Osteoblast (primary cell): Measurements from ENCODE around the gene ZNF622. TPM values are rescaled to one million over a fixed set of nuclear protein-coding genes. Genes with fewer than 3 reads are reported as not detected.
A peak's percentile ranks its signal among the peaks of the same experiment; 100 is the strongest.

ENCODE experiments used
- DNase-seq: peaks from one replicate; pipeline ENCODE4 v3.0.0; 2011; ENCODE audit warnings: low spot score, mixed read lengths; ENCODE audit not compliant: insufficient read length; ENCODE audit errors: missing footprints
- H2AFZ ChIP-seq: 2 replicates; pipeline ENCODE4 v1.6.0; 2011; ENCODE audit warnings: mild to moderate bottlenecking, low read length
- H3K27ac ChIP-seq: 2 replicates; pipeline ENCODE4 v1.5.1; 2011; ENCODE audit warnings: mild to moderate bottlenecking, low read depth, low read length, moderate library complexity
- H3K27me3 ChIP-seq: 2 replicates; pipeline ENCODE4 v1.6.0; 2012; ENCODE audit warnings: mild to moderate bottlenecking, control low read depth, inconsistent platforms, low read length, moderate library complexity; ENCODE audit not compliant: insufficient read depth
- H3K36me3 ChIP-seq: 2 replicates; pipeline ENCODE4 v1.5.1; 2011; ENCODE audit warnings: mild to moderate bottlenecking, low read length, control low read depth, moderate library complexity; ENCODE audit not compliant: insufficient read depth
- H3K4me1 ChIP-seq: 2 replicates; pipeline ENCODE4 v1.5.1; 2011; ENCODE audit warnings: mild to moderate bottlenecking, low read length, control low read depth, moderate library complexity; ENCODE audit not compliant: insufficient read depth
- H3K4me2 ChIP-seq: 2 replicates; pipeline ENCODE4 v1.6.0; 2011; ENCODE audit warnings: mild to moderate bottlenecking, low read length; ENCODE audit not compliant: insufficient read depth
- H3K4me3 ChIP-seq: fragments of 200-600 bp; sonication (generic); 3 replicates; pipeline ENCODE4 v1.5.1; 2012; ENCODE audit warnings: mild to moderate bottlenecking, low read length, inconsistent platforms; ENCODE audit not compliant: insufficient read depth
- H3K79me2 ChIP-seq: 2 replicates; pipeline ENCODE4 v1.6.0; 2012; ENCODE audit warnings: mild to moderate bottlenecking, low read length, control low read depth, inconsistent platforms; ENCODE audit not compliant: insufficient read depth
- H3K9me3 ChIP-seq: 2 replicates; pipeline ENCODE4 v1.5.1; 2011; ENCODE audit warnings: low read depth, low read length, control low read depth
- H4K20me1 ChIP-seq: 2 replicates; pipeline ENCODE4 v1.6.0; 2012; ENCODE audit warnings: mild to moderate bottlenecking, low read length, control low read depth; ENCODE audit not compliant: insufficient read depth
- total RNA-seq: library from RNA; depleted of rRNA; stranded (reverse); fragments of >200 nt; gene quantifications from 2 replicates; pipeline ENCODE4 v1.2.3, GENCODE V29; 2012
- TF ChIP-seq, protein P1 (sequence below): IDR thresholded peaks from 2 replicates; pipeline ENCODE4 v1.5.1; 2011; ENCODE audit warnings: mild to moderate bottlenecking, low read depth, low read length, moderate library complexity; ENCODE audit errors: extremely low read depth

Gene ZNF622
- total RNA-seq, 1 donor: 69.8 TPM

DNA sequence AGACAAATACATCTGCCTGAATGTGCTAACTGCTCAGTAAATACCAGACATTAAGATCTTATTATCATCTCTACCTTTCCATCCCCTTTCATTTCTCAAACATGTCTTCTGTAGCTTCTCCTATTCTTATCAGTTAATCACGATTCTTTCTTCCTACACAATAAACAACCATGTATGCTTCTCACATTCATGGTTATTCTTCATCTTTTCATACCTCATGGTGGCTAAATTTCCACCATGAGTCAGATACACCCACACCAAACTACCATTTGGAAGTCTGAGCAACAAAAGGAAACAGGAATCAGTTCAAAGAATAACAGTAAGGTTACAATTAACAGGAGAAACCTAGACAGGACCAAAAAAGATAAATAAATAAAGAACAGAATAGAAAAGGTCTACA, 7.7 kb downstream of the ZNF622 start:
- peak overlapping the region; percentile 1 for H3K4me2 ChIP-seq
- H2AFZ ChIP-seq: no peak overlapping the region
- DNase-seq: no peak
- H3K4me1 ChIP-seq: peaks cover 53% of the 10 kb centered on the region
- no peaks in the 10 kb centered on the region for H3K27me3 ChIP-seq
- no peak overlapping the region for H3K4me3 ChIP-seq
- no peaks in the 10 kb centered on the region for H3K9me3 ChIP-seq
- peaks cover 65% of the 10 kb centered on the region for H3K36me3 ChIP-seq
- peak overlapping the region; percentile 58 for H3K27ac ChIP-seq
- H3K79me2 ChIP-seq: peaks cover 81% of the 10 kb centered on the region
- H4K20me1 ChIP-seq: peaks cover 10% of the 10 kb centered on the region
- TF ChIP-seq, protein P1, sequence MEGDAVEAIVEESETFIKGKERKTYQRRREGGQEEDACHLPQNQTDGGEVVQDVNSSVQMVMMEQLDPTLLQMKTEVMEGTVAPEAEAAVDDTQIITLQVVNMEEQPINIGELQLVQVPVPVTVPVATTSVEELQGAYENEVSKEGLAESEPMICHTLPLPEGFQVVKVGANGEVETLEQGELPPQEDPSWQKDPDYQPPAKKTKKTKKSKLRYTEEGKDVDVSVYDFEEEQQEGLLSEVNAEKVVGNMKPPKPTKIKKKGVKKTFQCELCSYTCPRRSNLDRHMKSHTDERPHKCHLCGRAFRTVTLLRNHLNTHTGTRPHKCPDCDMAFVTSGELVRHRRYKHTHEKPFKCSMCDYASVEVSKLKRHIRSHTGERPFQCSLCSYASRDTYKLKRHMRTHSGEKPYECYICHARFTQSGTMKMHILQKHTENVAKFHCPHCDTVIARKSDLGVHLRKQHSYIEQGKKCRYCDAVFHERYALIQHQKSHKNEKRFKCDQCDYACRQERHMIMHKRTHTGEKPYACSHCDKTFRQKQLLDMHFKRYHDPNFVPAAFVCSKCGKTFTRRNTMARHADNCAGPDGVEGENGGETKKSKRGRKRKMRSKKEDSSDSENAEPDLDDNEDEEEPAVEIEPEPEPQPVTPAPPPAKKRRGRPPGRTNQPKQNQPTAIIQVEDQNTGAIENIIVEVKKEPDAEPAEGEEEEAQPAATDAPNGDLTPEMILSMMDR: no peak

DNA sequence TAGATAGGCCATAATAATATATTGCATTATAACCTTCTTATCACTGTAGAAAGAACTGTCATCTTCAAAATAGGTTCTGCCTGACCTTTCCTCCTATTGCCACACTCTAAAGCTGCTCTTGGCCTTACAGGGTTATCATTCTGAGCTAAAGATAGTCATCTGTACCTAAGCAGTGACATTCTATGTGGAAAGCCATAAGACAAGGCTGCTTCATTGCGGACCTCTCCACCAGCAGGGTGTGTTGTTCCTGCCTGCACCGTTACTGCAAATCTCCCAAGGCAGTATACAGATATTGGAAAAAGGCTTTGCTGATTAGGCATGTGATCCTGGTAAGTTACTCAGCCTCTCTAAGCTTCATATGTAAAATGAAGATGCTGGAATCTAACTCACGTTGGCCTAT, 8.1 kb downstream of the ZNF622 start:
- Histone ChIP-seq H3K27ac (peak overlapping the region; percentile 58), H3K79me2 (peaks cover 78% of the 10 kb centered on the region), H2AFZ (no peak overlapping the region), H3K27me3 (no peaks in the 10 kb centered on the region), H3K9me3 (no peaks in the 10 kb centered on the region), H3K4me1 (peaks cover 49% of the 10 kb centered on the region), H3K4me2 (peak overlapping the region; percentile 1), H4K20me1 (peaks cover 10% of the 10 kb centered on the region), H3K36me3 (peaks cover 65% of the 10 kb centered on the region), H3K4me3 (no peak overlapping the region)
- no peak for DNase-seq
- TF ChIP-seq, protein P1: no peak

- TF ChIP-seq, protein P1: peak; percentile 84
- DNase-seq: no peak
- no peaks in the 10 kb centered on the region for H3K9me3 ChIP-seq
- no peaks in the 10 kb centered on the region for H3K27me3 ChIP-seq
- H3K79me2 ChIP-seq: peaks cover 76% of the 10 kb centered on the region
- H3K36me3 ChIP-seq: peaks cover 69% of the 10 kb centered on the region
- H3K4me2 ChIP-seq: peak overlapping the region; percentile 50
- peak overlapping the region; percentile 65 for H2AFZ ChIP-seq
- H3K4me3 ChIP-seq: no peak overlapping the region
- H3K4me1 ChIP-seq: peaks cover 39% of the 10 kb centered on the region
- H4K20me1 ChIP-seq: peaks cover 6% of the 10 kb centered on the region
- peak overlapping the region; percentile 88 for H3K27ac ChIP-seq
These were observed 9.3 kb downstream of the ZNF622 start for GRCh38 chr5:16456103-16456832.

GRCh38 chr5:16455668-16456067, 9.9 kb downstream of the ZNF622 start:
- H3K27ac ChIP-seq: peak overlapping the region; percentile 88
- H3K4me1 ChIP-seq: peaks cover 33% of the 10 kb centered on the region
- peaks cover 3% of the 10 kb centered on the region for H4K20me1 ChIP-seq
- TF ChIP-seq, protein P1: no peak
- no peak overlapping the region for H3K4me3 ChIP-seq
- H3K27me3 ChIP-seq: no peaks in the 10 kb centered on the region
- peak overlapping the region; percentile 50 for H3K4me2 ChIP-seq
- peaks cover 70% of the 10 kb centered on the region for H3K79me2 ChIP-seq
- H2AFZ ChIP-seq: no peak overlapping the region
- no peak for DNase-seq
- H3K9me3 ChIP-seq: no peaks in the 10 kb centered on the region
- H3K36me3 ChIP-seq: peaks cover 69% of the 10 kb centered on the region
